Suprapubic skin (tissue), 4 donors: ENCODE results near the gene PFKFB3.

Experiments
- CTCF ChIP-seq, 2 donors: fragments of 200-600 bp in 1 of 2; fragments of 450-650 bp in 1 of 2; sonication (generic) in 1 of 2; IDR thresholded peaks; one replicate each; pipeline ENCODE4 v1.5.1; 2016 to 2019; ENCODE audit warnings: antibody characterized with exemption in 2 of 2, mild to moderate bottlenecking in 1 of 2, moderate library complexity in 1 of 2
- EP300 ChIP-seq: sonication (generic); formaldehyde crosslinking; IDR thresholded peaks from one replicate; pipeline ENCODE4 v1.6.1; 2017; ENCODE audit warnings: antibody characterized with exemption
- POLR2A ChIP-seq, 2 donors: fragments of 450-650 bp; IDR thresholded peaks; one replicate each; pipeline ENCODE4 v1.6.1; 2017; ENCODE audit warnings: antibody characterized with exemption in 2 of 2, mild to moderate bottlenecking in 2 of 2, moderate library complexity in 2 of 2
- POLR2AphosphoS5 ChIP-seq, 3 donors: sonication (generic); formaldehyde crosslinking; IDR thresholded peaks; one replicate each; pipeline ENCODE4 v1.6.1; 2017; ENCODE audit warnings: antibody characterized with exemption in 3 of 3

GRCh38 chr10:6164271-6165095 is 38.2 kb upstream of the PFKFB3 start:
- TF ChIP-seq CTCF (IDR thresholded peaks at IDR 0.05), result no peak
- TF ChIP-seq POLR2A (IDR thresholded peaks at IDR 0.05), result no peak
- TF ChIP-seq POLR2AphosphoS5 (IDR thresholded peaks at IDR 0.05), result no peak
- no peak for TF ChIP-seq EP300
